Posterior cingulate gyrus (tissue), 11 donors: Measurements from ENCODE around the gene TUBGCP3.
A peak's percentile ranks its signal among the peaks of the same experiment; 100 is the strongest.

ENCODE experiments used
- DNase-seq, 10 donors: peaks; one replicate each; pipeline versions ENCODE4 v3.0.0 to v3.0.0-alpha.2; 2020 to 2021; ENCODE audit warnings: mixed read lengths in 3 of 10
- intact Hi-C: fragments of 100-400 bp; cut with DNase I; formaldehyde crosslinking; loops from one replicate; pipeline ENCODE4 v1.15.1; 2023

Gene TUBGCP3

DNA sequence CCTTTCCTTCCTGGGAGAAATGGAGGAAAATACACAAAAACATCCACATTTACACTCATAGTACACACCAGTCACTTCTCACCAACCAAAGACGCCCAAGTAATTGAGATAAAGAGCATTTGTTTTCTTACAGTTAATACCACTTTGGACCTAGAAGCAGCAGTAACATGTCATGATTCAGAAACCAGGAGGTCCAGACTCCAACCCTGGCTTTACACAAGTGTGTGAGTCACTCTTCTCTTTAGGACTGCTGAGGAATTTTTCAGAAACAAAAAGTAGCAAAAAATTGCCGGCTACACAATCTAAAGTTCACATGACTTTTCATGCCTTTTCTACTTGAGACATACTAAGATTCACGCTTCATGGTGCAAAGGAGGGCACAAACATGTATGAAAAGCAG is 42.1 kb downstream of the TUBGCP3 start:
- DNase-seq, result no peak
- intact Hi-C loops, result no loop called here

DNA sequence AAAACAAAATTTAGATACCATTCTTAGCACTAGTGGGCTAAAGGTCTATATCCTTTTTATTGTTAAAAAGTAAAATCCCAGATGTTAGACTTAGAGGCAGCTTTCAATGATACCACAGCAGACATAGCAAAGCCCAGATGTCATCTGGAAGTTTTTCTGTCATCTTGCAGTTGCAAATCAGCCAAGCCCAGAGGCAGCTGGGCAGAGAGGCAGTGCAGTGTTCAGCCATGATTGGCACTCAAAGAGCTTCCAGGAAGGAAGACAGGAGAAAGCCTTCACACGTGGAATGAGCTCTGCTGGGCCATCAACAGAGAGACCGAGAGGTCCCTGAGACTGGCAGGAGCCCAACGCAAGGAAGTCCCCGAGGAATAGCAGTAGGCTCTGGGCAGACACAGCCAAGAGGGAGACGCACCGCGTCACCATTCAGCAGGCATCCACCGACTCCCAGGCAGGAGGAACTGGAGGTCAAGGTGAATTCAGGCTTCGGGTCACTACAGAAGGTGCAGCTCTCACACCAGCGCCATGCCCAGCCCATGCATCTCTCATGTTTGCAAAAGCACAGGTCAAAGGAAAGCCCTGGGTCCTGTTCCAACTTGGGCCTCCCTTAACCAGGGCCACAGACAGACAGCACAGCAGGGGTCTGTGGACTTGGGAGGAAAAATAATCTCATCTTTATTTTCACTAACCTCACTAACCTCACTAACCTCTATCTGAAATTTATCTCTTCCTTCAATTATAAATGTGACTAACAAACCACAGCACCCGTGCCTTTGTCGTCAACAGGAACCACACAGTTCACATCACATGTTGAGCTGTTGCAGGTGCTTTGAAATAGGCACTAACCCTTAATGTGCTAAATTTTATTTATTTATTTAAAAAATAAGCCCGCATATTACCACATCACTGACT is 54.9 kb downstream of the TUBGCP3 start:
- DNase-seq, result peak in 1 of 10 donors; percentile 52
- intact Hi-C loops, result no loop called here

DNA sequence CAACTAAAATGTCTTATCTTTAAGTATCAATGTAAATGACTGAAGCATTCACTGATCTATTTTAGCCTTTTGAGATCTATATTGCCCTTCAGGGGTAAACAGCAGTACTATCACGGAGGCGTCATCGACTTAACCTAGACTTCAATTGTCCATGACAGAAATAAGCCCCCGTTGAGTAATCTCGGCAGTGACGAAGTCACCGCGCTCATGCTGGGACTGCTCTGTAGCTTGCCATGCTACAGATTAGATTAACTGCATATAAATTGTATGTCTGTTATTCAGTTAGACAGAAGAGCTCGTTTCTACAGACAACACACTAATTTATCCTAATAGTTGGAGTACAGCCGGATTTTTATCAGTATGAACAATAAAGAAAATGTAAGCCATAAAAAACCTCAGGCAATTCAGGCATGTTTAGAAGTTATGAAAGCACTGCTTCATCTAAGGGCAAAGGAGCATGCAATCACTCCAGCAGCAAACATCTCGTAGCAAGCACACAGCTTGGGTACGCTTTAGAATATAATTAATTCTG is 56.6 kb downstream of the TUBGCP3 start:
- DNase-seq, result no peak
- intact Hi-C loops, result no loop called here

DNA sequence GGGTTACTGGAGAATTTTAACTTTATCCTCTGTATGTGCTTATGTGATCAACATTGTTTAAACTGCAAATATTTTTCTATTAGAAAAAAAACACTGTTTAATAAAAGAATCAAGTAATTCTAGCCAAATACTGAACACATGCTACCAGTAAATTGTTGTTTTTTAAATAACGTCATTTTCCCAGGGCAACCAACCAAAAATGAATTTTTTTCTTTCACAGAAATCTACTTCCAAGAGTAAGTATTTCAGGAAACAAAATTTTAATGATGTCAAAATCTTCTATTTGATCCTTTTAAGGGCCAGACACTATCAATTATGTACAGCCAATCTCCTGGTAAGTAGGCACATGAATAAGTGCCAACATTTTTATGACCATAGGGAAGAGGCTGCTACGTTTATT is 57.1 kb downstream of the TUBGCP3 start:
- no peak for DNase-seq
- intact Hi-C loops, result no loop called here

DNA sequence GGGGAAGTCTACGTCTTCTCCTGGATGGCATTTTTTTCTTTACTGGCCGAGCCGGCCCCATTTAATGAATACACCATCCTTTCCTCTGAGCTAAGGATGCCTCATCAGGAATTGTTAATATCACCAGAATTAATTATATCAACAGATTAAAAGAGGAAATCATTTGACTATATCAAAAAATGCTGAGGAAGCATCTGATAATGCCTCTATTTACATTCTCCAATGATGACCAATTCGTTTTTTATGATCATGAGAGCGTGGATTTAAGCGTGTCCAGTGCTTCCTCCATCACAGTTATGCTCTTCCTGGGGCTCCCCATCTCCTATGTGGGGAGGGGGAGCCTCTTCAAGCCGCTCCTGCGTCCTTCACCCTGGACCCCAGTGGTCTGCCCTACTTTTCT is 58.7 kb downstream of the TUBGCP3 start:
- DNase-seq, result no peak
- intact Hi-C loops, result no loop called here

DNA sequence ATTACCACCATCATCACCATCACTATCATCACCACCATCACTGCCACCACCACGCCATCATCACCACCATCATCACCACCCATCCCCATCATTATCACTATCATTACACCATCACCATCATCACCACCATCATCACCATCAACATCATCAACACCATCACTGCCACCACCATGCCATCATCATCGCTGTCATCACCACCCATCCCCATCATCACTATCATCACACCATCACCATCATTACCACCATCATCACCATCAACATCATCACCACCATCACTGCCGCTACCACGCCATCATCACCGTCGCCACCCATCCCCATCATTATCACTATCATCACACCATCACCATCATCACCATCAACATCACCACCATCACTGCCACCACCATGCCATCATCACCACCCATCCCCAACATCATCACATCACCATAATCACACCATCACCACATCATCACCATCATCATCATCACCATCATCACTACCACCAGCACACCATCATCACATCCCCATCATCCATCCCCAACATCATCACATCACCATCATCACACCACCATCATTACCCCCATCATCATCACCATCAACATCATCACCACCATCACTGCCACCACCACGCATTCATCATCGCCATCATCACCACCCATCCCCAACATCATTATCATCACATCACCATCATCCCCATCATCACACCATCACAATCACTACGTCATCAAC is 61.7 kb downstream of the TUBGCP3 start:
- no peak for DNase-seq
- intact Hi-C loops, result no loop called here

DNA sequence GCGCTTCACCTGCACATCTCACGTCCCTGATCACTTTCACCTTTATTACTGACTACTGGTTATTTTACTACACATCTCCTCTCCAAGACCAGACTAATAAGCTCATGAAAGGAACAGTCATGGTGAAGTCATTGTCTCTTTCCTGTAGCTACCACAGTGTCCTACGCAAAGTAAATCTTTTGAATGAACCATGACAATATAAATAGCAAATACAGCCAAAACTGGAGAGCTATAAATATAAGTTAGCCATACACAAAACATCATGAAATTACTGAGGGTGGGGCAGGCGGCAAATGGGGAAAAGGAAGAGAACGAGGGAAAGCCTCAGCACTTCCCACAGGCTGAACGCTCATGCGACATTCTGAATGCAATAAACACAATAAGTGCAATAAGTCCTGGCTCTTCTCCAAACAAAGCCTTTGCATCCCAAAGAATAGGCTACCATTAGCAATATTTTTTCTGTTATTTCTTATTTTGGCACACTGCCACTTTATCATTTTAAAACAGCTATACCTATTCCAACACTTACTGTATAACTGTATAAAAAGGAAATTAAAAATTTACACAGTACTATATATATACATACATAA is 62.5 kb downstream of the TUBGCP3 start:
- intact Hi-C loops, result no loop called here
- no peak for DNase-seq

DNA sequence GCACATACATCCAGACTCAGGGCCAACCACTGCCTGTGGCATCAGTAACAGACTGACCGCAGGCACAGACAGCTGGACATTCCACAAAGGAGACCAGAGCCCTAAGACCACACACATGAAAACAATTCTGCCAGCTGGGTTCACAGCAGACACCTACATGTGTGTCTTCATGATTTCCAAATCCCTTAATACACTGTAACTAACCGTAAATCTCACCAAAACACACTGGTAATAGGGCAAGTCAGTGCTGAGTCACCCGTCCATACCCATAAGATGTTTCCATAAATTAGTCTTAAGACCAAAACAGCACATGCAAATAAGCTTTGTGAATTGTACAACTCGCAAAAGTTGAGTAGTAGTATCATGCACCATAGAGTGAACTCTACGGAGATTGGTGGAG is 65.4 kb downstream of the TUBGCP3 start:
- DNase-seq, result no peak

DNA sequence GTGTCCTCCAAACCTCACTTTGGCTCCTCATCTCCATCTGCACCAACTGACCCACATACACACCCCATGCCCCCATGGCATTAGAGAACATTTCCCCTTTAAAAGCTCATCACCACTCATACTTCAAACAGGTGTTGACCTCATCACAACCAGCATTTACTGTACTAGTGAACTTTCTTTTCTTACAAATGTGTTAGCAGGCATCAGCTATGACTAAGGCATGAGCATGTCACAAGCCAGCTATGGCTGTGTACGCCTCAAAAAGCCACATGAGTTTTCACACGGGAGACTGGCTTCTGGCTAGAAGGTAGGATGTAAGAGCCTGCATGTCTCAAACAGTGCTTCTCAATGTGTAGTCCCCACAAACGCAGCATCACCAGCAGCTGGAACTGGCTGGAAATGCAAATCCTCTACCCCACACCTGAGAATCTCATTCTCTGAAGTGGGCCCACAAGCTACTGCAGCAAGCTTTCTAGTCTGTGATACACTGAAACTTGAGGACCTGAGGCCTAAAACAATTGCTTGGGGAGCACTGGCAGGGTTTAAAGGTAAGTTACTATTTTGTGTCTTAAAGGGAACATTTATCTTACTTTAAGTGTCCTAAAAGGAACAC is 66.8 kb downstream of the TUBGCP3 start:
- intact Hi-C loops, result no loop called here
- no peak for DNase-seq

More for the DNA sequence above, 65.4 kb downstream of the TUBGCP3 start:
- intact Hi-C loops, result no loop called here

DNA sequence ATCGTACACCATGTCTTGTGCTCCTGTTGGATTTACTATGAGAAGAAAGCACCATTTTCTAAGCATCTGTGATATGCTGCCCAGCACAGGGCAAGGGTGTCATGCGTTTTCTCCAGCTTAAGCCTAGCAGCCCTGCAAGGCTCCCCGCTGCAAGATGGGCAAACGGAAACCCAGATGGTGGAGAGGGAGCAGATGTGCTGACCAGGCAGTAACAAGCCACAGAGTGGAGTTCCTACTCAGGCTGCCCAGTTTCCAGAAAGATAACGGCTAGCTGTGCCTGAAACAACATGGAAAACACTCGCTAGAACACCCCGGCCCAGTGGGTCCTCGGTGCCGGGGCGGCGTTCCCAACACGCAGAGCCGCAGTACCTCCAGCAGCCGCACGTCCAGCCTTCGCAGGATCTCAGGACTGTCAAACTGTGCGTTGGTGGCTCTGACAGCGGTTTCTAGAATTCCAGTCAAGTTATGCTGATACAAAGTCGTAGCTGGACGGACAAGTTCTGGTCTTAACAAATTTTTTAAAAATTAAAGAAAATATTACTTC is 68.4 kb downstream of the TUBGCP3 start:
- DNase-seq, result no peak
- intact Hi-C loops, result no loop called here

DNA sequence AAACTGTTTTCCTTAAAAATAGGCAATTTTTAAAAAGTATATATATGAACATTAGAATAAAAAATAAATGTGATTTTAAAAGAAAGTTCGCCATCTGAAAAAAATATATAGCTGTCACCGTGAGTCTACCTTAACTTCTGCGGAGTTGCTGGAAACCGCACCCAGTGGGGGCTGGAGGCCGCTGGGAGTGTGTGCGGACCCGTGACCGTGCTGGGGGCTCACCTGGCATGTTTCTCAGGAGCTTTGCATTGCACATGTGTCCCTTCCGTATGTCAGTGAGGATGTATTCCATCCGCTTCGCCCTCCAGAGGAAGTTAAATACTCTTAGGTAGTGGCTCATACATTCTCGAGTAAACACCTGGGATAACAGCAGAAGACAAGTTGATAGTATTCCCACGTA is 71.7 kb downstream of the TUBGCP3 start:
- intact Hi-C loops, result no loop called here
- no peak for DNase-seq

DNA sequence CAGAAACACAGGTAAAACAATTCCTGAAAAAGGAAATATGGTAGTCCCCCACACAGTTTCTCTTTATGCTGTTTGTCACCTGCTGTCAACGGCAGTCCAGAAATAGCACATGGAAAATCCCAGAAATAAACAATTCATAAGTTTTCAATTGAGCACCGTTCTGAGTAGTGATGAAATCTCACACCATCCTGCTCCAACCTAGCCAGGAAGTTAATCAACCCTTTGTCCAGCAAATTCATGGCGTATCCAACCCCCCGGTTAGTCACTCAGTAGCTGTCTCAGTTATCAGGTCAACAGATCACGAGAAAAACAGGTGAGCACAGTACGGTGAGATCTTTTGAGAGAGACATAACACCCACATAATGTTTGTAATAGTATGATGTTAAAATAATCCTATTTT is 74.2 kb downstream of the TUBGCP3 start:
- intact Hi-C loops, result no loop called here

DNA sequence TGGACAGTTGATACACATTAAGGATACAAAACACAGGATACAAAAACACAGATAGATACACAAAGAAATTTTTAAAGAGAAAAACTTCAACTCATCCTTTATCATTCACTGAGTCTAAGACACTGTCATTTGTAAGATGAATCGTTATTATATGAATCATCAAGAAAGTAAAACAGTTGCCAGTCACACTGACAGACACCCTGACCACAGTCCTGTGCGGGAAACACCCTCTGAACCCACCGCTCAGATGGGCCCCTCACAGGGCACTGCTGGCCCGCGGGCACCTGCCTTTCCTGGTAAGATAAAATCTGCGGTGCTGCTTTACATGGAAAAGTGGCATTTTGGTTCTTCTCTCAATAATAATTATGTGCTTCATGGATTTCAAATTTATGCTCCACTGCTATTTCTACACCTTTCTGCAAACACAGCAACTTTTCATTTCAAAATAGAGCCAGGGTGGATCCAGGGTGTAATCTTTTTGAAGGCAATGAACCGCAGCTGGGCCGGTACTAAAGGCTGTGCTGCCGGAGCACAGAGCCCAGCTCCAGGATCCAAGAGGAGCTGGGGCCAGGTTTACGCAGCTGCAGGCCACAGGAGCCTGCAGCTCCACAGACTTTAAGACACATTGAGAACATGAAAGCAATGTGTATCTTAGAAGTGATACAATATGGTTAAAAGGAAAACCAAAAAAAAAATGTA is 76.8 kb downstream of the TUBGCP3 start:
- no peak for DNase-seq
- intact Hi-C loops, result no loop called here

More for the DNA sequence above, 74.2 kb downstream of the TUBGCP3 start:
- DNase-seq, result no peak

DNA sequence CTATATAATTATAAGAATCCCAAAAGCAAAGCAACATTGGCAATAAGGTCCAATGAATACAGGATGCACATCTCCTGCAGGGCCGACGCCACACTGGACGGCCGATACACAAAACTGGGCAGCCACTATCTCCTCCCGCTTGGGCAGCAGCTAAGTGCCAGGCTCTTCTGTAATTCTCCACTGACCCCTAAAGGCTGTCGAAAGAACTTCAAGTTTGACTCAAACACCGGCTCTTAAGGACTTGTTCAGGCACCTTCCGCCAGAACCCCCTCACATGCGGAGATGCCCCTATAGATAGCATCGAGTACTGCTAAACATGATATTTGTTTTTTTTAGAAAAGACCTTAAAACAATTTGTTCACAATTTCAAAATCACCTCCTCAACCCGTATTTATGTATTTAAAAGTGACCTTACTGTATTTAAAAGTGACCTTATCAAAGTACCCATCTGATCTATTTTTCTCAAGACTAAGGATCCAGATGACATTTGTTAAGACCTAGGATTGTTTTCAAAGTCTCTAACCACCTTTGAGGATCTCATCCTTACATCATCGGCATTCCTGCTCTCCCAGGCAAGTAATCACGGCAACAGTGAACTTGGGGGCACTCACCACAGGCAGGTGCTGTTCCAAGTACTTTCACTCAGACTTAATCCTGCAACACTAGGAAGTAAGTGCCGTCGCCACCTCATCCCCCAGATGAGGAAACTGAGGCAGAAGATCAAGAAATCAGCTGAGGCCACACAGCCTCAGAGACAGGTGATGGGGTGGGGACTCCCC is 77.8 kb downstream of the TUBGCP3 start:
- DNase-seq, result peak in 7 of 10 donors; percentile 38 to 92 (median 49)
- intact Hi-C loops, result no loop called here

DNA sequence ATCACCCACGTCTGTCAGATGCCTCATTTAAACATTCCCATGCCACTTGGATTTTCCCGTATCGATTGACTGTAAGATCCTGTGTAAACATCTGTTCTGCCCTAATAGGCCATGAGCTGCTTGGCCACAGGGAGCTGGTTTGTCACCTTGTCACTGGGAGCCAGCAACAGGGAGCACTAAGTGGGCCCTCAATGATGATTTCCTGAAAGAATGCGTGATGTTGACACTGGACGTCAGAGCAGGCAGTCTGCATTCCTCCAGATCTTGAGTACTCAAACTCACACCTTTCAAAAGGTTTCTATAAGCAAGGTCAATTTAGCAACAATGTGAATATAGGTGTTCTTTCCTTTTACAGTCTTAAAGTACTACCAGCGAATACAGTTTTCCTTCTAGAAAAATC is 78.8 kb downstream of the TUBGCP3 start:
- intact Hi-C loops, result loop anchor here (5.0 kb wide), 1 partner anchor 358 kb away; no protein-coding TSS in a partner anchor
- no peak for DNase-seq

DNA sequence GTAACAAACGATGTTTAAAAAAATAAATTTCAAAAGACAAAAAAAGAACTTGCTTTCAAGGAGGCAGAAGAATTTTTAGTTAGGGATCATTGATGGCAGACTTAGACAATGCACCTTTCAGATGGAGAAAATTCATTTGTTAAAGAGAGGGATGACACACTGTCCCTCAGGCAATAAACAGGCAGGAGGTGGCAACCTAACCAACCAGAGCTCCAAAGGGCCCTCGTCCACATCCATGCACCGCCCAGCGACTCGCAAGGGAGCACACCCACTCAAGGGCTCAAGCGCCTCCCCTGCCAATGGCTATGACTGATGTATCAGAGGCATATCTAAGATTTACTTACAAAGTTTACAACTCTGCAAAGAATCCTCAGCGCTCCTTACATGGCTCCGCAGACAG is 81.9 kb downstream of the TUBGCP3 start:
- intact Hi-C loops, result loop anchor here (5.0 kb wide), 1 partner anchor 361 kb away; no protein-coding TSS in a partner anchor

DNA sequence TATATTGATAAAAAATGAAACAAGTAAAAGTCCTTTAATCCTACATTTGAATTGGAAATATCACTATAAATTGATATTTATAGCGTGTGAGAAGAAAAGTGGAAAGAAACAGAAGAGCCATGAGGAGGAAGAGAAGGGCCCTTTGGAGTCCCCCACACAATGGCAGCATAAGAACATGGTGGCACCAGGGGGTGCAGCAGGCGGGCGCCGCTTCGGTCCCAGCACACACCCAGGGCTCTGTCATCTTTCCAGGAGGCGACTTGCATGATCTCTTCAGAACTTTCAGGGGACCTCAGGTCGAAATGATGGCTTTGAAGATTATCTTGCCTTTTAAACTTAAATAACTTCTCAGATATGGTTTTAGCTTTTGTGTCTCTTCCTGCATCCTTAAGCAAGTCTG is 91.8 kb downstream of the TUBGCP3 start:
- DNase-seq, result no peak
- intact Hi-C loops, result no loop called here

More for the DNA sequence above, 81.9 kb downstream of the TUBGCP3 start:
- no peak for DNase-seq

DNA sequence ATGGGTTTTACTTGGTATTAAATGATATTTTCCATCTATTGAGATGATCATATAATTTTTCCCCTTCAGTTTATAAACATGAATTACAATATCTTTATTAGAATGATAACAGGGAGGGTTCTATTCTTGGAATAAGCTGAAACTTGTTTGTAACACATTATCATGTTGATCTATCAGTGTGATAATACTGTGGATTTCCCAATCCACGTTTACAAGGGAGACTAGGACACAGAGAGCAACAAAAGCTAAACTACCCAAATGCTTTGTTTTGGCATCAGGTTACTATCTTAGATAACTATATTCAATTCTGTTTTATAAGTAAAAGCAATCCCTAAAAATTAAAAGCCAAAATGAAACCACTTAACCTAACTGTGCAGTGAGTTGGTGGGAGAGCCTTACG is 92.5 kb downstream of the TUBGCP3 start:
- DNase-seq, result no peak
- intact Hi-C loops, result no loop called here

DNA sequence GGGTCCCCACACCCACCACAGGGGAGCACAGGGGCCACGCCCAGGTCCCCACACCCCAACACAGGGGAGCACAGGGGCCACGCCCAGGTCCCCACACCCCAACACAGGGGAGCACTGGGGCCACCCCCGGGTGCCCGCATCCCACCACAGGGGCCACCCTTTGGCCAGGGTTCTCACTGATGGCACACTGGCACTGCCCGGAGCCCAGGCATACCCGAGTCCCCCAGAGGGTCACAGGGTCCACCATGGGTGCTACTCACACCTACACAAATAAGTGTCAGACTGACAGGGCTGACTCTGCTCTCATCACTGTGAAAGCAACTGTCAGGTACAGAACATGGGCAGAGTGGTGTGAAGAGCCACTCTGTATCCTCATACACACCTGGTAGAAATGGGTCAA is 98.8 kb downstream of the TUBGCP3 start:
- peak in 2 of 10 donors; percentile 64 to 74 for DNase-seq

More for the DNA sequence above, 98.8 kb downstream of the TUBGCP3 start:
- intact Hi-C loops, result no loop called here
